B cell (primary cell): Measurements from ENCODE around the gene GAST. TPM values are rescaled to one million over a fixed set of nuclear protein-coding genes. Genes with fewer than 3 reads are reported as not detected.
A peak's percentile ranks its signal among the peaks of the same experiment; 100 is the strongest.

Experiments used
- ATAC-seq: fragments of 200-7000 bp; cut with Tn5 transposase; one replicate; pipeline ENCODE4 v1.10.0; 2021; ENCODE audit warnings: low read depth, mild to moderate bottlenecking, moderate number of reproducible peaks, moderate library complexity
- CTCF ChIA-PET: fragments of 350-600 bp; sonication (Branson Sonifier 250); formaldehyde crosslinking; loops from one replicate; lab custom pipeline; 2021; ENCODE audit warnings: antibody characterized with exemption, inconsistent platforms; lab: Charles Lee
- POLR2A ChIA-PET: fragments of 350-600 bp; sonication (Branson Sonifier 250); formaldehyde crosslinking; loops from one replicate; lab custom pipeline; 2021; ENCODE audit warnings: antibody characterized with exemption; lab: Charles Lee
- DNase-seq: peaks from one replicate; pipeline ENCODE4 v3.0.0; 2013
- H2AFZ ChIP-seq: 2 replicates; pipeline ENCODE4 v1.6.1; 2012; ENCODE audit warnings: mild to moderate bottlenecking, low read depth, low read length; ENCODE audit not compliant: insufficient read depth, poor library complexity, severe bottlenecking
- H3K27ac ChIP-seq, 2 donors: 1 replicate in 1 of 2; 2 replicates in 1 of 2; pipeline ENCODE4 v1.5.1; 2012 to 2013; ENCODE audit warnings: low read length in 2 of 2, mild to moderate bottlenecking in 2 of 2, moderate library complexity in 1 of 2
- H3K27me3 ChIP-seq, 4 experiments: fragments of 200-600 bp in 1 of 4; sonication (generic) in 1 of 4; replicated peaks in 1 of 4; 1 replicate in 2 of 4; 2 replicates in 2 of 4; pipeline versions ENCODE4 v1.6.1 to v1.7.0; 2013 to 2016; ENCODE audit warnings: low read length in 3 of 4, mild to moderate bottlenecking in 2 of 4, mixed read lengths in 1 of 4, moderate library complexity in 1 of 4; ENCODE audit not compliant: insufficient read depth in 4 of 4, control insufficient read depth in 3 of 4; ENCODE audit errors: control extremely low read depth in 1 of 4
- H3K36me3 ChIP-seq, 2 experiments: replicated peaks in 1 of 2; 1 replicate in 1 of 2; 2 replicates in 1 of 2; pipeline versions ENCODE4 v1.6.1 to v1.7.1; 2013; ENCODE audit warnings: low read length in 1 of 2; ENCODE audit not compliant: insufficient read depth in 2 of 2, control insufficient read depth in 1 of 2; ENCODE audit errors: control extremely low read depth in 1 of 2, extremely low read depth in 1 of 2
- H3K4me1 ChIP-seq, 2 donors: fragments of 200-600 bp in 1 of 2; sonication (generic) in 1 of 2; 1 replicate in 1 of 2; 2 replicates in 1 of 2; pipeline versions ENCODE4 v1.5.1 to v1.6.1; 2013 to 2017; ENCODE audit warnings: low read length in 2 of 2; ENCODE audit not compliant: control insufficient read depth in 2 of 2, insufficient read depth in 2 of 2
- H3K4me2 ChIP-seq: replicated peaks from 2 replicates; pipeline ENCODE3; 2012; ENCODE audit warnings: mild to moderate bottlenecking, low read depth, low read length; ENCODE audit not compliant: poor library complexity, severe bottlenecking
- H3K4me3 ChIP-seq, 5 experiments: fragments of 200-600 bp in 1 of 5; sonication (generic) in 1 of 5; 1 replicate in 3 of 5; 2 replicates in 2 of 5; pipeline versions ENCODE4 v1.5.1 to v1.7.0; 2011 to 2016; ENCODE audit warnings: low read length in 4 of 5, mild to moderate bottlenecking in 4 of 5, low read depth in 2 of 5, control low read depth in 1 of 5, moderate library complexity in 1 of 5; ENCODE audit not compliant: insufficient read depth in 1 of 5; ENCODE audit errors: control extremely low read depth in 1 of 5, extremely low read depth in 1 of 5
- H3K79me2 ChIP-seq: fragments of 200-600 bp; sonication (generic); one replicate; pipeline ENCODE4 v1.6.0; 2016; ENCODE audit warnings: low read length; ENCODE audit not compliant: control insufficient read depth, insufficient read depth
- H3K9ac ChIP-seq: fragments of 200-600 bp; sonication (generic); 2 replicates; pipeline ENCODE4 v1.6.1; 2017; ENCODE audit warnings: mild to moderate bottlenecking, low read length, moderate library complexity
- H3K9me3 ChIP-seq, 3 donors: one replicate each; pipeline versions ENCODE4 v1.6.1 to v1.7.1; 2013; ENCODE audit warnings: low read length in 2 of 3; ENCODE audit not compliant: control insufficient read depth in 2 of 3, insufficient read depth in 1 of 3; ENCODE audit errors: control extremely low read depth in 1 of 3
- H4K20me1 ChIP-seq: 2 replicates; pipeline ENCODE4 v1.6.0; 2012; ENCODE audit warnings: mild to moderate bottlenecking, low read length; ENCODE audit not compliant: insufficient read depth, control insufficient read depth, poor library complexity, severe bottlenecking
- H3K27ac Mint-ChIP-seq: one replicate; pipeline ENCODE4 v1.8.0; 2021; ENCODE audit warnings: mixed read lengths
- H3K27me3 Mint-ChIP-seq: one replicate; pipeline ENCODE4 v1.8.0; 2021; ENCODE audit warnings: mixed read lengths
- H3K4me1 Mint-ChIP-seq: one replicate; pipeline ENCODE4 v1.8.0; 2021; ENCODE audit warnings: mixed read lengths
- H3K4me3 Mint-ChIP-seq: one replicate; pipeline ENCODE4 v1.8.0; 2021; ENCODE audit warnings: mixed read lengths
- H3K9me3 Mint-ChIP-seq: one replicate; pipeline ENCODE4 v1.8.0; 2022; ENCODE audit warnings: mixed read lengths; ENCODE audit not compliant: insufficient read depth
- EZH2 ChIP-seq: IDR thresholded peaks from 2 replicates; pipeline ENCODE4 v1.6.1; 2012; ENCODE audit warnings: borderline replicate concordance, low read depth, mild to moderate bottlenecking, moderate library complexity, low read length; ENCODE audit not compliant: insufficient read depth, poor library complexity, severe bottlenecking
- WGBS: methylation state at CpG from one replicate; pipeline ENCODE4 v1.1.5; 2013; ENCODE audit warnings: missing lambda C conversion rate; ENCODE audit not compliant: insufficient coverage; 5-methylcytosine and 5-hydroxymethylcytosine counted together
- intact Hi-C: fragments of 100-400 bp; cut with micrococcal nuclease; formaldehyde crosslinking; loops from one replicate; pipeline ENCODE4 v1.10.0; 2022
- polyA plus RNA-seq: library from polyadenylated mRNA; depleted of rRNA; stranded (reverse); fragments of >200 nt; gene quantifications from 2 replicates; pipeline ENCODE4 v1.2.3, GENCODE V29; 2012
- total RNA-seq, 2 donors: library from RNA; stranded (reverse); fragments of 120-200 nt in 1 of 2; gene quantifications; 1 replicate in 1 of 2; 2 replicates in 1 of 2; pipeline versions ENCODE4 v1.2.3 to v1.2.4, GENCODE V29; 2013 to 2022
- TF ChIP-seq, protein P1 (sequence below): fragments of 200-600 bp; IDR thresholded peaks from one replicate; pipeline ENCODE4 v1.8.0; 2022; ENCODE audit warnings: antibody characterized with exemption, mild to moderate bottlenecking

GAST gene
- total and polyA plus RNA-seq, 2 donors (not counting 1 experiment from before 2014, with no cell fraction given) = not detected

DNA sequence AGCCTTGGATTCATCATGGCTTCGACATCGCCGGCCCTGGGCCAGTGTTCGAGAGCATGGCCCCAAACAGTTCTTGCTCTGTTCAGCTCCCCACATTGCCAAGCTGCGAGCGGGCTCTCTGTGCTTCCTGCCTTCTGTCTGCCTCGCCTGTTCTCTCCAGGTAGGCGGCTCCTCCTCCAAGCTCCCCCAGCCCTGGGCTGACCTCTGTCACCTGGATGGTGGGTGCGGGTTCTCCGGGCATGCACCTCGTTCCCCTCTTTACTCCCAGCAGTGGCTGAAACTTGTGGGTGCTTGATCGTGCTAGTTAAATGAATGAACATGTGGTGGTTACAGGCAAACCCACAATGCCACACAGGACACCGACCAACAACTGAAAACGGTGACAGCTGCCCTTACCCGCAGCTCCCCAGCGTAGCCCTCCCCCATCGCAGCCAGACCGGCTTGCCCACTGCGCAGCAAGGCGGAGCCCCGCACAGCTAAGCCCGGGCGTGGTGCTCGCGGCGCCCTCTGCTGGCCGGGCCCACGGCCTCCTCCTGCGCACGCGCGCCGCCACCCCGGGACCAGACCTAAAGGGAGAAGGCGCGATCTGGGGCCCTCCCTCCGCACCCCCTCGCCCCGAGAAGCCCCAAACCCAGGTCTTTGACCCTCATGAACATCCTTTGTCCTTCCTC, 46.4 kb upstream of the GAST start:
- TF ChIP-seq, protein P1, sequence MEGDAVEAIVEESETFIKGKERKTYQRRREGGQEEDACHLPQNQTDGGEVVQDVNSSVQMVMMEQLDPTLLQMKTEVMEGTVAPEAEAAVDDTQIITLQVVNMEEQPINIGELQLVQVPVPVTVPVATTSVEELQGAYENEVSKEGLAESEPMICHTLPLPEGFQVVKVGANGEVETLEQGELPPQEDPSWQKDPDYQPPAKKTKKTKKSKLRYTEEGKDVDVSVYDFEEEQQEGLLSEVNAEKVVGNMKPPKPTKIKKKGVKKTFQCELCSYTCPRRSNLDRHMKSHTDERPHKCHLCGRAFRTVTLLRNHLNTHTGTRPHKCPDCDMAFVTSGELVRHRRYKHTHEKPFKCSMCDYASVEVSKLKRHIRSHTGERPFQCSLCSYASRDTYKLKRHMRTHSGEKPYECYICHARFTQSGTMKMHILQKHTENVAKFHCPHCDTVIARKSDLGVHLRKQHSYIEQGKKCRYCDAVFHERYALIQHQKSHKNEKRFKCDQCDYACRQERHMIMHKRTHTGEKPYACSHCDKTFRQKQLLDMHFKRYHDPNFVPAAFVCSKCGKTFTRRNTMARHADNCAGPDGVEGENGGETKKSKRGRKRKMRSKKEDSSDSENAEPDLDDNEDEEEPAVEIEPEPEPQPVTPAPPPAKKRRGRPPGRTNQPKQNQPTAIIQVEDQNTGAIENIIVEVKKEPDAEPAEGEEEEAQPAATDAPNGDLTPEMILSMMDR = peak; percentile 96
- no peak for TF ChIP-seq EZH2
- peak overlapping the region; percentile 99 for H3K27ac ChIP-seq
- WGBS = 1% methylated on average over 35 of the region's 39 CpGs
- CTCF ChIA-PET = interaction anchor here (0.5 to 13.5 kb wide), 19 partner anchors 12 to 1732 kb away, joined by 3 to 438 read pairs (median 5); partner anchors contain the start of gene EIF1
- ATAC-seq (peak; percentile 72), DNase-seq (peak; percentile 96)
- H3K27ac Mint-ChIP-seq = peak overlapping the region; percentile 99
- H2AFZ ChIP-seq = peak overlapping the region; percentile 84
- POLR2A ChIA-PET = interaction anchor here (0.9 to 6.9 kb wide), 6 partner anchors 10 to 1105 kb away, joined by 5 to 117 read pairs (median 6); partner anchors contain the start of gene EIF1
- H3K9ac ChIP-seq = peak overlapping the region; percentile 74
- H4K20me1 ChIP-seq = no peaks in the 10 kb centered on the region
- H3K4me2 ChIP-seq = peak overlapping the region; percentile 92
- intact Hi-C loops = loop anchor here (1.0 to 5.0 kb wide), 6 partner anchors 17 to 1448 kb away; partner anchors contain the start of genes EIF1 and WIPF2
- no peaks in the 10 kb centered on the region for H3K27me3 ChIP-seq
- H3K9me3 Mint-ChIP-seq = no peaks in the 10 kb centered on the region
- peaks cover 12 to 41% of the 10 kb centered on the region in 2 donors for H3K4me1 ChIP-seq
- H3K36me3 ChIP-seq = no peaks in the 10 kb centered on the region
- H3K27me3 Mint-ChIP-seq = no peaks in the 10 kb centered on the region
- H3K4me3 ChIP-seq = peak overlapping the region; percentile 30 to 89 (median 62)
- H3K4me1 Mint-ChIP-seq = peaks cover 38% of the 10 kb centered on the region
- no peaks in the 10 kb centered on the region for H3K79me2 ChIP-seq
- peak overlapping the region; percentile 94 for H3K4me3 Mint-ChIP-seq
- H3K9me3 ChIP-seq = no peaks in the 10 kb centered on the region

GRCh38 chr17:41666237-41666641, 45.9 kb upstream of the GAST start:
- no peaks in the 10 kb centered on the region for H3K27me3 Mint-ChIP-seq
- ATAC-seq = peak; percentile 54
- POLR2A ChIA-PET = interaction anchor here (0.5 to 6.9 kb wide), 7 partner anchors 10 to 1106 kb away, joined by 3 to 117 read pairs (median 6); partner anchors contain the start of gene EIF1
- peak overlapping the region; percentile 99 for H3K27ac Mint-ChIP-seq
- H3K4me1 ChIP-seq = peaks cover 12 to 41% of the 10 kb centered on the region in 2 donors
- H3K9me3 Mint-ChIP-seq = no peaks in the 10 kb centered on the region
- CTCF ChIA-PET = interaction anchor here (0.9 to 13.5 kb wide), 15 partner anchors 11 to 1112 kb away, joined by 3 to 438 read pairs (median 7); partner anchors contain the start of gene EIF1
- H3K4me3 ChIP-seq = peak overlapping the region; percentile 11 to 89 (median 62)
- H3K36me3 ChIP-seq = no peaks in the 10 kb centered on the region
- H3K4me3 Mint-ChIP-seq = peak overlapping the region; percentile 94
- intact Hi-C loops = loop anchor here (1.0 to 5.0 kb wide), 6 partner anchors 18 to 1449 kb away; partner anchors contain the start of genes EIF1 and WIPF2
- WGBS = 0% methylated on average over 8 of the region's 11 CpGs
- DNase-seq = peak; percentile 96
- H3K4me1 Mint-ChIP-seq = peaks cover 38% of the 10 kb centered on the region
- H3K9ac ChIP-seq = peak overlapping the region; percentile 74
- H3K27ac ChIP-seq = peak overlapping the region; percentile 99
- peak overlapping the region; percentile 92 for H3K4me2 ChIP-seq
- no peaks in the 10 kb centered on the region for H4K20me1 ChIP-seq
- no peaks in the 10 kb centered on the region for H3K9me3 ChIP-seq
- H3K27me3 ChIP-seq = no peaks in the 10 kb centered on the region
- peak overlapping the region; percentile 84 for H2AFZ ChIP-seq
- no peaks in the 10 kb centered on the region for H3K79me2 ChIP-seq
- no peak for TF ChIP-seq EZH2
- TF ChIP-seq, protein P1 = no peak
